Suppressor macrophage treated with lipopolysaccharide for 4 hours (primary cell): ENCODE results near the gene HAO1.
A peak's percentile ranks its signal among the peaks of the same experiment; 100 is the strongest.
"Not testable (repeated sequence)": the region's sequence is repeated elsewhere in the genome, so short reads cannot be mapped to it uniquely, and the experiment has no call there.

ENCODE experiments used
- DNase-seq: peaks from one replicate; pipeline ENCODE4 v3.0.0-alpha.2; 2020

Gene HAO1

DNA sequence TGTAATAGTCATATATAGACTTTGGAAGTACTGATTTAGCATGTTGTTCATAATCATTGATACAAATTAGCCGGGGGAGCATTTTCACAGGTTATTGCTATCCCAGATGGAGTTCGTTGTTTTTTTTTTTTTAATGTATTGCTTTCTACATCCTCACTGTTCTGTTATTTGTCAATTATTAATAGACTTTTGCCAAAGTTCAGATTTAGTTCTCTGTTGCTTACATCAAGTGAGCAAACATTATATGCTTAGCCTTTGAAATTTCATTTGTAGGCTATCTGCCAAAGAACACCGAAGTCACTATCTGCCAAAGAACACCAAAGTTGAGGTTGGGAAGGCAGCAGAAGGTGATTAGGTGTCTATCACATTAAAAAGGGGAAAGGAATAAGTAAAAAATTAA is at the start of gene HAO1:
Gene HAO1, minus strand, starts transcription at position 118 of the 400 bp plus-strand sequence. Its CDS starts 36 bp downstream, at position 82.
- DNase-seq, result no peak

DNA sequence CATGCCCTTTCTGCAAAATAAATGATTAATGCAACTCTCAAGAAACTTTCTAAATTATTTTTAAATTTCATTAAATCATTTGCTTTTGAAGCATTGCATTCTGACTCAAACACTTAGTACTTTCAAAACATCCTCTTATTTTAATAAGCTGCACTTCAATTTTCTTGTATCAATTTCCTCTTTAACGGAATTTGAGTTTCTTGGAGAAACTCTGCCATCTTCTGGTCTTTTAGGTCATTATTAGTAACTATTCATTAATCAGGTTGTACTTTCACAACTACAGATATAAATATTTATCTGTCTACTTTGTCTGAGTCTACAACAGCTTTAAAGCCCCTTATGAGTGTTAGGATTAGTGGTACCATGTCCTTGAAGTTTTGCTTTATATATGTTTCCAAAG is 49.1 kb upstream of the HAO1 start:
- peak; percentile 30 for DNase-seq

DNA sequence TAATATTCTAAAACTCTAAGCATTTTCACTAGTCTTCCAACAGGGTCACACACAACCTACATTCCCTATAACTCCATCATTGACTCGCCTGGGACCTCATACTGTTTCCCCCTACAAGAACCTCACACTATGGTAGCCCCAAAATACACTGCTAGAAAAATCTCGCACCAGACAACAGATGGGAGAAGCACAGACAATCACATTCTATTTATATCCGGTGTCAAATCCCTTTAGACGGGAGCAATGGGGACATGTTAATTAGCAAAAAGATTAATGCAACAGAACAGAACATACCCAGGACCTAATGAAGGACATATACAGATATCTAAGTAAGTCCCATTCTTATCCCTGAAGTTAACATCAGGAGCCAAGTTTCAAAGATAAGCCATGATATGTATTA is 45.7 kb upstream of the HAO1 start:
- DNase-seq, result no peak

DNA sequence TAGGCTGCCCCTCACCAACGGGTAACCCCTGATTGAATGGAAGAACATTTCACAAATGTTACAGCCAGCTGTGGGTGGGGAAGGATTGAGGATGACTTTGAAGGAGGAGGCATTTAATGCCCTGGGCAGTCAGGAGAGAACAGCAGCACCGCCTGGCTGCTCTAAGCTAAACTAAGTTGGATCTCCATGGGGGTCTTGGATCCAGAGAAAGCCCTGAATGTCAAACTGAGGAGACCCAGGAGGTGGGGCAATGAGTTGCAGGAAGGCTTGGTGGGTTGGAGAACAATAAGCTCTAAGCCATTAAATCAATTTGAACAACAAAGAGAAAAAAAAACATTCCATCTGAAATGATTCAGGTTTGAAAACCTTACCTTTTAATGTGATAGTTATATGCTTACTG is 43.9 kb upstream of the HAO1 start:
- DNase-seq, result no peak

DNA sequence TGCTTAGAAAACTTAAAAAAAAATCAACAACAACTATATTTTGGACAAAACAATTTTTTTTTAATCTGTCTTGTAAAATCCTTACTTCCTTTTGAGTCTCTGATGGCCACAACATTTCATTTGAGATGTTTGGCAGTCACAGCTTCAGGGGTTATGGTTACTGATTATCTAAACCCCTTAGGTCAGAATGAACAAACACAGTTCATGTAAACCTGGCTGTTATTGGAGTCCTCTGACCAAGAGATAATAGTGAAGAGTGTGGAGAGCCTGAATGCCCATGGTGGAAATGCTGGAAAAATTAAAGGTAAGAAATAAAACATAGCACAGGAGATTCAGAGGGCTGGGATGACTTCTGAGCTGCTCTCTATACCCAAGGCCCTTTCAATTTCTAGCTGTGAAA is 41.1 kb upstream of the HAO1 start:
- no peak for DNase-seq

DNA sequence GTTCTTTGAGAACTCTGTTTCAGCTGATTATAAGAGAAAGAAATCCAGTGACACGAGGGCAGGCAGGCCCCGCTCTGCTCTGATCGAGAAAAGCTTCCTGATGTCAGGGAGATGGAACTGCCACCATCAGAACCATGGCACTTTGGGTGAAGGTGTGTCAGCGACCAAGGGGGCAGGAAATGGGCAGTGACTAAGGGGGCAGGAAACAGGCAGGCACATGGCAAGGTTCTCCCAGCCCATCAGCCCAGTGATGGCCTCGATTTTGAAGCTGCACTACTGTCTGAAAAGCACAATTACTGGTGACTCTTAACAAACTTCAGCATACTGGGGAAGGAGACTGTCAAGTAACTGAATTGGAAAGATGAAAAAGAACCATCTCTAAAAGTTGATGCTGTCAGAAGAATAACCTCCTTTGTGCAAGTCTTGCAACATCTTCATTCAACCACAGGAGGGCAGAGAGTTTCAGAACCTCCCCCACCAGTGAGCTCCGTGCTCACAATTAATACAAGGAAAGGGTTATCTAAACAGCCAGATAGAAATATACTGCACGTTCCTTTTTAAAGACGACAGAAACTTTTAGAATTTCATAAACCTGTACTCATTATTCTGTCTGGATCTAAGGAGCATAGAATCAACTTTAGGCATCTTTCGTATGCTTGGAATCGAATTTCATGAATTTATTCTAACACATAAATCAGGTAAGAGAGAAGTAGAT is 40.2 kb upstream of the HAO1 start:
- DNase-seq, result peak; percentile 13

DNA sequence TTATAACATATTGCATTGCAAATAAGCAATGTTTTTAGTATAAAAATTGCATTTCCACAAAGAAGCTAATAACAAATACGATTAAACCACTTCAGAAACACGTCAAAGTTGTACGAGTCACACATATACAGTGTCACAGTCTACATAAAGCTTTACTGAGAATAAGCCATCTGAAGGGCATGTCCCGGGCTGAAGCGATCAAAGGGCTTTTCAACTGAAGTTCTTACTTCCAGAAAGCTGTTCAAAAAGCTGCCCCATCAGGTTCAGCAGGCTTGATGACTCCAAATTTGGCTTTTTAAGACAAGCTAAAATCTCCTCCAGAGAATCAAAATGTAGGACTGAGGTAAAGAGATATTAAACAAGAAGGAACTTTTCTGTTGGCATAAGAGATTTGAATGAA is 37.5 kb upstream of the HAO1 start:
- DNase-seq, result no peak

DNA sequence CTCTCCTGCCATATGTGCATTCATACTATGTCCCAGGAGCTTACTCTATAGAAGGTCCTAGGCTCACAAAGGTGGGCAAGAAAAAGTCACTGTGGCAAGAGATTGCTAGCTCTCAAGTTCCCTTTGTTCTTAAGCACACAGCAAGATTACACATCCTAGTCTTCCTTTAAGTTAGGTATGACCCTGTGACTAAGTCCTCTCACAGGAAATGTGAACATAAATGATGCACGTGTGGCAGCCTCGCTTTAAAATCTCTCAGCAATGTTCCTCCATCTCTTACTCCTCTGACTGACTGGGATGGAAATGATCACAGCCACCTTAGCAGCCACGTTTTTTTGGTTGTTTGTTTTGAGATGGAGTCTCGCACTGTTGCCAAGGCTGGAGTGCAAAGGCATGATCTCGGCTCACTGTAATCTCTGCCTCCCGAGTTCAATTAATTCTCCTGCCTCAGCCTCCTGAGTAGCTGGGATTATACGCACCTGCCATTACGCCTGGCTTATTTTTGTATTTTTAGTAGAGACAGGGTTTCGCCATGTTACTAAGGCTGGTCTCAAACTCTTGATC is 35.7 kb upstream of the HAO1 start:
- no peak for DNase-seq

DNA sequence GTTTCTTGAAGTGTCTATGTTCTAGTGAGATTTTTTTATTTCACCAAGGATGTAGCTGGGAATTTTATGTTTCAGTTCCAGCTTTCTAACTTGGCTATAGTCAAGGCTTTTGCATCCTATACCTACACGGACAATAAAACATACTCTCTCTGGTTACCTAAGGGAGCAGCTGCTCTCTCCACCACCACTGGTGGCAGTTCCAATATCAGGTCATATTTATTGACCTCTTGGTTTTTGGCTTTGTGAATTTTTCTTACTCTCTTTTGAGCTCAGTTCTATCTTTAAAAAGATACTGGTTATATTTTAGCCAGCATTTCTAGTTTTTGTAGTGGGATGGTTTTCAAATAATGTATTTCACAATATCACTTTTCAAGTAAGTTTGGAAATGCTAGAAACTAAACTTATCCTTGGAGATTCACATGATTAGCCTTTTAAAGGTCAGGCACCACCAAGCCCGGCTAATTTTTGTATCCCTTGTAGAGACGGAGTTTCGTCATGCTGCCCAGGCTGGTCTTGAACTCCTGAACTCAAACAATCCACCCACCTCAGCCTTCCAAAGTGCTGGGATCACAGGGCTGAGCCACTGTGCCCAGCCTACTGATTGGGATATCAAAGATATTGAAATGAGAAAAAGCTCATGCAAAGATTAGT is 34.7 kb upstream of the HAO1 start:
- DNase-seq, result no peak

DNA sequence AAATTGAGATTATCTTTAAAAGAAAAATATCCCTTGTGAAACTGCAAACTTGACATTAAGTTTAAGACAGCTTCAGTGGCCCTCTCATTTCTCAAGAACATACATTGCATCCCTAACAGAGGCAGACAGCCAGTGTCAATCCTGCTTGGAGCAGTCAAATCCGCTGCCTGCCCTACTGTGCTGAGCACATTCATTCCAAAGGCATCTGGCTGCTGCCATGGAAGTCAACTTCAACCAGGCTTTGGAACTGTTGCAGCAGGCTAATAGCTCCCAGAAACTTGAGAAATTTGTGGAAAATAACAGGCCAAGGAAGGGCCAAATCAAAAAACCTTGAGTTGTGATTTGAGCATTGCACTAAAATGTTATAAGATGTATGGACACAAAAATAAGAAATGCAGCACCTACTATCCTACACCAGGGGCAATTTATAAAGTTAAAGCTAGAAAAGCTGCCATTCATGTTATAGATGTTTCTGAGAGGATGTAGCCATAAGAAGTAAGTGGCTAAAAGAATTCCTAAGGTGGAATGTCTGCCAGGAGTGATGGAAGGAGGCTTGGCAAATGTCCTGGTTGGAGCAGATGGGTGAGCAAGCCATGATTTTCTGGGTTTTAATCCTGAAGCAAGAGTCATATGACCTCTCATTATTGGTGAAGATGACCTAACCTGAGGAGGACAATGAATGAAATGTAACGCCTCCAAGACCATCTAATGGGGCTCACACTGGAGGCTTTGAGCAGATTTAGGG is 31.4 kb upstream of the HAO1 start:
- DNase-seq, result no peak

DNA sequence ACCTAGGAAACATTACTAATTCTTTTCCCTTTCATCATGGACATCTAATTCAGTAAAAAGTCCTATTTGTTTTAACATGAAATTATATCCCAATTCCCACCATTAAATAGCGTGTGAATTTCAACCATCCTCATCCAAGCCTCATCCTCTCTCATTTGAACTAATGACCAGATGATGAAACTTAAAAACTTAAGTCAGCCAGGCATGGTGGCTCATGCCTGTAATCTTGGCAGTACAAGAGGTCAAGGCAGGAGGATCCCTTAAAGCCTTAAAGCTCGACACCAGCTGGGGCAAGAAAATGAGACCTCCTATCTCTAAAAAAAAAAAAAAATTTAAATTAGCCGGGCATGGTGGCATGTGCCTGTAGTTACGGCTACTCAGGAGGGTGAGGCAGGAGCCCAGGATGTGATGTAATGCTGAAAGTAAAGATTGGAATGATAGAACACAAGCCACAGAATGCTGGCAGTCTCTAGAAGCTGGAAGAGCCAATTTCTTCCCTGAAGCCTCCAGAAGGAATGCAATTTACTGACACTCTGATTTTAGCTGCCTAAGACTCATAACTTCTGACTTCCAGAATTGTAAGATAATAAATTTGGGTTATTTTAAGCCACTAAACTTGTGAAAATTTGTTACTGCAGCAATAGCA is 27.1 kb upstream of the HAO1 start:
- no peak for DNase-seq

DNA sequence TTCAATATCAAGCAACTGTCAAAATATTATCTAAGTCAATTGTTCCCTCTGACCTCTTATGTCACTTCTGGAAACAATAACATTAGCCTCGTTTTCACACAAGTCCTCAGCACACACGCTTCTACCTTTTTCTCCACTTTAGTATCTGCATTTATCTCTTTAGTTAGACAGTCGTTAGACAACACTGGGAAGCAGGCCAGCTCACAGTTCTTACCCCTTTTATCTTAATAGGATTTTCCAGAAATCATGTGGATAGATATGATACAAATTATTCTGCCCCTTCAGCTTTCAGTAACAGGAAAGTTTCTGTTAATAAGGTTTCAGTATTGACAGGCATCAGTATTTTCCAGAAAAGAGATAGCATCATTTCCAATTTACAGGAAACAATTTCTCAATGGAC is 25.9 kb upstream of the HAO1 start:
- no peak for DNase-seq

DNA sequence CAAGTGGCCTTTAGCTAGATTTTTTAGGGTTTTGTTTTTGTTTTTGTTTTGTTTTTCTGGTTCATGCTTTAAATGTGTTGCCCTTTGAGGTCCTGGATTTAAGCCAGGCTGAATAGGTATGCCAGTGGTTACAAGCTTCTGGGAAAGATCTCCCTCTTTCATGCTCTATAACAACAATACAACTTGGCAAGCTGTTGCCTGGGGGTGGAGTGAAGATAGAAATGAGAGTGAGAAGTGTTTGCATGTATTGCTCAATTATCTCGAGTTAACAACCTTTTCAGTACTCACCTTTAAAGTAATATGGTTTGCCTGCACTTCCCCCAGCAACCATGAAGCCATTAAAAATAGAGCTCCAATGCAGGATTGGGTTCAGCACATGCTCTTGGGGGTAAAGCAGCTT is 19.2 kb upstream of the HAO1 start:
- no peak for DNase-seq

DNA sequence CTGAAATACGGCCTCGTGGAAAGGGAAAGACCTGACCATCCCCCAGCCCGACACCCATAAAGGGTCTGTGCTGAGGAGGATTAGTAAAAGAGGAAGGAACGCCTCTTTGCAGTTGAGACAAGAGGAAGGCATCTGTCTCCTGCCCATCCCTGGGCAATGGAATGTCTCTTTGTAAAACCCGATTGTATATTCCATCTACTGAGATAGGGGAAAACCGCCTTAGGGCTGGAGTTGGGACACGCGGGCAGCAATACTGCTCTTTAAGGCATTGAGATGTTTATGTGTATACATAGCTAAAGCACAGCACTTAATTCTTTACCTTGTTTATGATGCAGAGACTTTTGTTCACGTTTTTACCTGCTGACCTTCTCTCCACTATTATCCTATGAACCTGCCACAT is 16.3 kb upstream of the HAO1 start:
- DNase-seq, result not testable (repeated sequence)

DNA sequence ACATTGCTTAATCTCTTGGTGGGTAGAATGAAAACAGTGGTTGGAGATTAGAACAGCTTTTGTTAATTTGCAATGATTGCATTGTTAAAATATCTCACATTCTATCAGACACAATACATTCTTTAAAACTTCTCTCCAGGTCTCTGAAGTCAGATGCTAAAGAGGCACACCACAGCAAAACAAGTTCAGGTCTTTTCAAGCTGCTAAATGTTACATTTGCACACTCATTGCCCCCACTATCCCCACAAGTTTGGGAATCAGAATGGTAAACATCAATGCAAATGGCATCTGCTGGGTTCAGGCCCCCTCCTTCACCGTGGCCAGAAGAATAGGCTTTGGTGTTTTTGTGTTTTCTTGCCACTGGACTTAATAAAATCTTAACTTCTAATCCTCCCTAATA is 10.1 kb upstream of the HAO1 start:
- DNase-seq, result no peak

DNA sequence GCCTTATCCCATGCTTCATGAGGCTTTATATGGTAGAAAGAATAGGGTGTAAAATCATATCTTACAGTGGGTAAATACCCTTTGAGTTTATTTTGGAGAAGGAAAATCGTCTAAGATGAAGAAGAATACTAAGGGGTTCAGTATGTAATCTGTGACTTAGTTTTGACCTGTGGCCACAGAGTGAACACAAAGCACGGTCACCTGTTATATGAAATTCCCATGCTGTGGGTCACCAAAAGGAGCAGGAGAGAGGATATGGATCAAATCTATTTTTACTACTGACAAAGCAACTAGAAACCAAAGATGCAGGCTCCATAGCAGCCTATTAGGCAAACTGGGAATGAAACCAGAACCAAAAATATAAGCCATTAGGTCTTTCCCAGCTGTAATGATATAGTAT is 3.6 kb upstream of the HAO1 start:
- no peak for DNase-seq

DNA sequence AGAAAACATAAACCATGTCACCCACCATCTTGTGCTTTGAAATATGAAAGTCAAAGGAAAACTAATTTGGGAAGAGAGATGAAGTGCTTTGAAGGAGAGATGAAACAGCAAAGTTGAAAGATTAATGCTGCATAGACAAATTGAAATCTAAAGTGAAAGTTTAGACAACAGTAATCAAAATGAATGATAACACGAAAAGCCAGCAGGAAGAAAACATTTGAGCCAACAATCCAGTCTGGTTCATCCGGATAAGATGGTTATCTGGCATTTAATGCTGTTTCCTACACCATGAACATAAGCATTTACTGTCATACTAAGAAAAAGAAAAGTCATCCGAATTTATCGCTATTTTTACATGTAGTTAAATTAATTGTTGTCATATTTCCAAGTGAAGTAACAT is 595 bp downstream of the HAO1 start:
- DNase-seq, result no peak

DNA sequence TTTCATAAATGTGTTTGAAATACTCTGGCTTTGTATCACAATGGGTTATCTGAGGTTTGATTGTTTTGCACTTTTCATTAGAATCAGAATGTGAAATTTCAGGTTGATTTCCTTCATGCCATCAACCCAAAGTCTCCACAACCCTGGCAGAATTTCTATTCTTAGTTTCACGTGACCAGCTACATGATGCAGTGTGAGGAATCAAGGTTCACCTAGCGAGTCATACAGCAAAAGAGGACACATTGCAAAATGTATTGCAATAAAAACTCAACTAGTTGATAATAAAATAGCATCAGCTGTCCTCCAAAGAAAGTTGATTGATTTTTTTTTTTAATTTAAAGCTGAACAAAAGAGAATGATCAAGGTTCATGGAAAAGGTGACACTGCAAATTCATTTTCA is 2.2 kb downstream of the HAO1 start:
- no peak for DNase-seq

DNA sequence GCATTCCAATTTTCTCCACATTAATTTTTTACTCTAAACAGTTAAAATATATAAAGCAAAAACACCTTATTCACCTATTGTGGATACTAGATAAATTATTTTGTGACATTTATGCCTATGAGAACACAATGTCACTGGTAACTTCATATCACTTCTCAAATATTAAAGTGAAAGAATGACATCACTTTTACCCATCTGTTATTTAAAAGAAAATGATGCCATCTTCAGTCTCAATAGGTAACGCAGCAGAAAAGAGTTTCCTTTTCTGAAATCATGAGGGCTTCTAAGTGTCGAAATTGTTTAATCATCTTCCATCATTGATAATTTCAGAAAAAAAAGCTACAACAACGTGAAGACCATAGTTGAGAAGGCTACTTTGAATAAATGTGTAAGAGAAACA is 2.9 kb downstream of the HAO1 start:
- no peak for DNase-seq

DNA sequence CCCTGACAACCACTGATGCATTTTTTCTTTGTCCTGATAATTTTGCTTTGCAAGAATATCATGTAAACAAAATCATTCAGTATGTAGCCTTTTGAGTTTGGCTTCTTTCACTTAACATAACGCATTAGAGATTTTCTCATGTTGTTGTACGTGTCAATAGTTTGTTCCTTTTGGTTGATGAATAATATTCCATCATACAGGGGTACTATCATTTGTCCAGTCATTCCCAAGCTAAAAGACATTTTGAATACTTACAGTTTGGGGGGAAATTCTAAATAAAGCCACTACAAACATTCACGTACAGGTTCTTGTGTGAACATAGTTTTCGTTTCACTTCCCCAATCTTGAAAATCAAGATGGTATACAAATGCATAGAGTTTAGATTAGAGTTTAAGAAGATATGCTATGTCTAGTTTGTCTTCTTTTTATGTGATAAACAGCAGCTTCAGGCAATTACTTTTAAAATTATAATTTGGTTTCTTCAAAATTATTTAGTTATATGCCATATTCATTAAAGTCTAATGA is 5.2 kb downstream of the HAO1 start:
- peak; percentile 26 for DNase-seq

DNA sequence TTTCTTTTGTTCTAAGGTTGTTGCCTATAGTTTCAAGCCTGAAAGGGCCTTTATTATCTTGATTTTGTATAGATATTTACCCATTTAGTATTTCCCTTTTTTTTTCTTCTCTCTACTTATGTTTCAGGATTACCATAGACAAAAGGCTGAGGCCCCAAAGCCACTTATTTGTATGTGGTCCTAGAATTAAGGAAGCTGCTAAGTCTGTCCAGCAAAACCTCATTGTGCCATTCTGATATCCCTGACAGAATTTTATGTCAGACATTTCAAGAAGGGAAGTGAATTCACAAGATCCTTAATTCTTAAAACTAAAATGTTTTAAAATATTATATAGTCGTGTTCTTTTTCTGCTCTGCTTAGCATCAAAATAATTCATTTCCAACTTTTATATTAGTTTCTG is 6.9 kb downstream of the HAO1 start:
- DNase-seq, result peak; percentile 5

DNA sequence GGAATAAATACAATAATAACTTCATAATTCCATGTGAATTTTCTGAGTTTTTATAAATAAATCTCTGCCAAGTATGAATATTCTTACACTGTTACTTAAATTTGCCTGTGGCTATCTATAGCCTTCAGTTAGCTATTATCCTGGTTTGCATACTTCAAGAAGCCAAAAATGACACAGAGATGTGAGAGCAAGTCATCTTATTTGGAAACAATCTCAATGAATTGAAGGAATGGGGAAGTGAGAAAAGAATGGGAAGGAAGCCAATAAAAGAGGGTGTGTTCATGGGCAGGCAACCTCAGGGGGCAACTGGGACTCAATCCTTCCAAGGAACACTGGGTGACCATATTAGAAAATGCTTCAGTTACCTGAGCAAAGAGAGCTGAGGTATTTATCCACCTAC is 9.9 kb downstream of the HAO1 start:
- peak; percentile 57 for DNase-seq

DNA sequence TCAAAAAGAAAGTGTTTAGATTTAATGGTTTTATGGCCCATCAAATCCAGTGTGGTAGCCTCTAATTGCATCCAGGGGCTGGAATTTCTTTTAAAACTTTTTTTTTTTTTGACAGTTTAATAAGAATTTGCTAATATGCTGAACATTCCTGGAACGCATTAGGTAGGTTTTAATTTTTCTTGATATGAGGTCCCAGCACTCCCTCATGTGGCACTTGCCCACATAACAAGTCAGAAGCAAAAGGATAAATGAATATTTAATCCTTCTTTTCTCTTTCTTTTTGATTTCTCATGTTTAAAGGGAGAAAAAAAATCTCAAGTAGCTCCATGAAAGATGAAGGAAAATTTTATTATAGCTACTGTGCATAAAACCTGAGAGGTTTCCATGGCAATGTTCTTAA is 13.5 kb downstream of the HAO1 start:
- peak; percentile 29 for DNase-seq
